H1 (cell line): ENCODE measurements around the gene SRGAP3. TPM values are rescaled to one million over a fixed set of nuclear protein-coding genes. Genes with fewer than 3 reads are reported as not detected.

ENCODE experiments used
- CBX8 ChIP-seq: fragments of 300-800, 300-1000 bp; sonication (generic); IDR thresholded peaks from 2 replicates; pipeline ENCODE4 v1.7.1; 2016; ENCODE audit warnings: low read depth, low read length, borderline replicate concordance
- CHD7 ChIP-seq: fragments of 300-600 bp; sonication (generic); IDR thresholded peaks from 2 replicates; pipeline ENCODE4 v1.7.1; 2012; ENCODE audit warnings: low read length, moderate library complexity, mild to moderate bottlenecking, inconsistent platforms; ENCODE audit not compliant: insufficient replicate concordance
- EP300 ChIP-seq, 2 experiments: IDR thresholded peaks; 1 replicate in 1 of 2; 2 replicates in 1 of 2; pipeline ENCODE4 v1.6.1; 2011 to 2012; ENCODE audit warnings: low read depth in 2 of 2, low read length in 2 of 2, mild to moderate bottlenecking in 2 of 2, borderline replicate concordance in 1 of 2, inconsistent platforms in 1 of 2, moderate library complexity in 1 of 2
- KDM4A ChIP-seq: IDR thresholded peaks from one replicate; pipeline ENCODE4 v1.7.1; 2012; ENCODE audit warnings: low read depth, mild to moderate bottlenecking, moderate library complexity, low read length, inconsistent platforms; ENCODE audit not compliant: severe bottlenecking
- KDM5A ChIP-seq: fragments of 200-600 bp; IDR thresholded peaks from 2 replicates; pipeline ENCODE4 v1.7.1; 2012; ENCODE audit warnings: mild to moderate bottlenecking, low read length, inconsistent platforms, mixed read lengths
- PHF8 ChIP-seq: fragments of 200-600 bp; sonication (generic); conservative IDR thresholded peaks from 2 replicates; pipeline ENCODE4 v1.7.1; 2012; ENCODE audit warnings: low read depth, mild to moderate bottlenecking, inconsistent platforms, low read length, moderate library complexity
- SAP30 ChIP-seq: fragments of 300-600 bp; sonication (generic); IDR thresholded peaks from 2 replicates; pipeline ENCODE4 v1.7.1; 2012; ENCODE audit warnings: low read length, moderate library complexity, mild to moderate bottlenecking, inconsistent platforms; ENCODE audit not compliant: insufficient read depth, insufficient replicate concordance
- SP2 ChIP-seq: IDR thresholded peaks from 2 replicates; pipeline ENCODE4 v1.6.1; 2012; ENCODE audit warnings: mild to moderate bottlenecking, low read length, inconsistent platforms
- TAF7 ChIP-seq: optimal IDR thresholded peaks from 2 replicates; pipeline ENCODE3; 2011; ENCODE audit warnings: low read depth, mild to moderate bottlenecking, inconsistent platforms, low read length, moderate library complexity, borderline replicate concordance
- polyA plus RNA-seq, 7 experiments: library from polyadenylated mRNA; depleted of rRNA in 3 of 7; stranded (reverse) in 5 of 7; unstranded in 2 of 7; fragments of >200 nt in 5 of 7; fragments of 200-250 nt in 2 of 7; gene quantifications; 1 replicate in 5 of 7; 2 replicates in 1 of 7; 4 replicates in 1 of 7; pipeline versions ENCODE4 v1.2.1 to v1.2.3, GENCODE V29; 2011 to 2013; ENCODE audit warnings: missing spikeins in 2 of 7, mixed read lengths in 2 of 7
- total RNA-seq: library from RNA; stranded (reverse); fragmentation: NEBNext Ultra II Directional; extraction: Animal tissue kit (Norgen Biotek cat#: 25700); gene quantifications from 2 replicates; pipeline ENCODE4 v1.2.1, GENCODE V29; 2021
- TF ChIP-seq, protein P1 (sequence below): IDR thresholded peaks from 2 replicates; pipeline ENCODE4 v1.6.1; 2012; ENCODE audit warnings: inconsistent platforms

SRGAP3 gene
- total and polyA plus RNA-seq, 2 of the 8 experiments (the other 6 are each of a cell fraction or from before 2014, with no cell fraction given), result 5.8 to 11.4 TPM

GRCh38 chr3:9223672-9224071, 25.8 kb downstream of the SRGAP3 start (continued):
- no peak for TF ChIP-seq CHD7
- no peak for TF ChIP-seq KDM5A
- no peak for TF ChIP-seq SP2
- TF ChIP-seq PHF8, result no peak
- TF ChIP-seq KDM4A, result no peak
- TF ChIP-seq CBX8, result no peak
- TF ChIP-seq, protein P1, sequence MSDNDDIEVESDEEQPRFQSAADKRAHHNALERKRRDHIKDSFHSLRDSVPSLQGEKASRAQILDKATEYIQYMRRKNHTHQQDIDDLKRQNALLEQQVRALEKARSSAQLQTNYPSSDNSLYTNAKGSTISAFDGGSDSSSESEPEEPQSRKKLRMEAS, result no peak
- TF ChIP-seq SAP30, result no peak
- TF ChIP-seq TAF7, result no peak
- TF ChIP-seq EP300 (IDR thresholded peaks at IDR 0.05; ENCODE audit: borderline replicate concordance in 1 of 2, low read depth in 2 of 2, low read length in 2 of 2), result no peak
